GM21737 (cell line): ENCODE measurements around the gene SMIM41.
A peak's percentile ranks its signal among the peaks of the same experiment; 100 is the strongest.

Experiments
- ATAC-seq: cut with Tn5 transposase; IDR thresholded peaks from one replicate; pipeline ENCODE4 v1.9.1; 2021; ENCODE audit warnings: mild to moderate bottlenecking, moderate library complexity; ENCODE audit not compliant: unreplicated experiment

SMIM41 gene

DNA sequence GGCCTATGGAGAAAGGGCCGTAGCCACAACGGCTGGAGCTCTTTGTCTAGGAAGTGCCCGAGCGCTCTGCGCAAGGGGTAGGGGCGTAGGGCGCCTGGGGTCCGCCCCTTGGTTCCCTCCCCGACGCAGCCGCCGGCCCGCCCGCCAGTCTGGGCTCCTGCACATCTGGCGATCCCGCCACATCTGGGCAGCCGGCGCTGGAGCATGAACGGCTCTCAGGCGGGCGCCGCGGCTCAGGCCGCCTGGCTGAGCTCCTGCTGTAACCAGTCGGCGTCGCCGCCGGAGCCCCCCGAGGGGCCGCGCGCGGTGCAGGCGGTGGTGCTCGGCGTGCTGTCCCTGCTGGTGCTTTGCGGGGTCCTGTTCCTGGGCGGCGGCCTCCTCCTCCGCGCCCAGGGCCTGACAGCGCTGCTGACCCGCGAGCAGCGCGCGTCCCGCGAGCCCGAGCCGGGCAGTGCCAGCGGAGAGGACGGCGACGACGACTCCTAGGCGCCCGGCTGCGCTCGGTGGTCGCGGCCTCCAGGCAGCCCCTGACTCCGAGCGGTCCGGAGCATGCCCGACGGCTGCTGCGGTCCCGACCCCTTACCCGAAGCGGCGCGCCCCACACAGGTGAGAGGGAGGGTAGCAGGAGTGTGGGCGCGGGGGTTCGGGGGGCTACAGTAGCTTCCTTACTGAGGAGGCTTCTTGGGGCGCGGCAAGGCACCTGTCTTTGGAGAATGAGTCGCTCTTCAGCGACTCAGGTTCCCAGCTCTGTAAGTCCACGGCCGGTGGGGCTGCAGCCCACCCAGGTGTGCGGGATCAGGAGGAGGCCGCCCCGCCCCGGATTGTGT is at the start of gene SMIM41:
SMIM41 (plus strand) TSS at position 129 of the 827 bp plus-strand sequence; CDS start at position 205, 76 bp downstream.
- no peak for ATAC-seq

DNA sequence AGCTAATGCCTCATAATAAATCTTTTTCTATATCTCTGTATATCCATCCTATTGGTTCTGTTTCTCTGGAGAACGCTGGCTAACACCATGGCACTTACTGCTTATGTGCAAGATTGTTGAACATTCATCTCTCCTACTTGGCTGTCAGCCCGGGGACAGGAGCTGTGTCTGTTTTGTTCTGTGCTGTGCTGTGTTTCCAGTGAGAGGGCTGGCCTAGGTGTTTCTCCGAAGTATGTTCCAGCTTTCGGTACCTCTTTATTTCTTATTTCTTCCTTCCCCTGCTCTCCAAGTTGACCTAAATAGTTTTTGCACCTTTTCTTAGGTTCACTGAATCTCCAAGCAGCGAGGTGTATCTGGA is 47.1 kb upstream of the SMIM41 start:
- no peak for ATAC-seq

DNA sequence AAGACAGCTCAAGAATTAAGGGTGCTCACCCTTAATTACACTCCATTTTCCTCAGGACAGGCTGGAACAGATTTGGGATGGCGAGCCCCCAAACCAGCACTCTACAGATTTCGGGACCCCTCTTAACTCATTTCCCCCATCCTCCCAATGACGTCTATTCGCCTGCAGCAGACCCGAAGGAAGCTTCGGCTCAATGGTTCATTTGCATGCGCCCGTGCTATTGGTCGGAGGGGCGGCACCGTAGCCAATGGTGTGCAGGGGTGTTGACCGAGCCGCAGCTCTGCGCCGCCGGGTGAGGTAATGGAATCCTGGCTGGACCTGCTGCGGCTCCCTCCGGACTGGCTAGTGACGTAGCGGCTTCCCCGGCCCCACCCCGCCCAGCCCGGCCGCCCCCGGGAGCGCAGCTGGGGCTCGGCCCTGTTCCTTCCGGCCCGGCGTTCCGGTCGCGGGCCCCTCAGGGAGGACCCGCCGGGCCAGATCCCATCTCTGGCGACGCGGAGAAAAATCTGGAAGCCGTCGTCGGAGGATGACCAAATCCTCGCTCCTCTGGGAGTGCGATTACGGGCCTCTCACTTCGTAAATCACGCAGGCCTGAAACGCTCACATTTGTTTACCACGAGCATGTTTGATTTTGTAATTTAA is 46.6 kb upstream of the SMIM41 start:
- peak; percentile 88 for ATAC-seq

DNA sequence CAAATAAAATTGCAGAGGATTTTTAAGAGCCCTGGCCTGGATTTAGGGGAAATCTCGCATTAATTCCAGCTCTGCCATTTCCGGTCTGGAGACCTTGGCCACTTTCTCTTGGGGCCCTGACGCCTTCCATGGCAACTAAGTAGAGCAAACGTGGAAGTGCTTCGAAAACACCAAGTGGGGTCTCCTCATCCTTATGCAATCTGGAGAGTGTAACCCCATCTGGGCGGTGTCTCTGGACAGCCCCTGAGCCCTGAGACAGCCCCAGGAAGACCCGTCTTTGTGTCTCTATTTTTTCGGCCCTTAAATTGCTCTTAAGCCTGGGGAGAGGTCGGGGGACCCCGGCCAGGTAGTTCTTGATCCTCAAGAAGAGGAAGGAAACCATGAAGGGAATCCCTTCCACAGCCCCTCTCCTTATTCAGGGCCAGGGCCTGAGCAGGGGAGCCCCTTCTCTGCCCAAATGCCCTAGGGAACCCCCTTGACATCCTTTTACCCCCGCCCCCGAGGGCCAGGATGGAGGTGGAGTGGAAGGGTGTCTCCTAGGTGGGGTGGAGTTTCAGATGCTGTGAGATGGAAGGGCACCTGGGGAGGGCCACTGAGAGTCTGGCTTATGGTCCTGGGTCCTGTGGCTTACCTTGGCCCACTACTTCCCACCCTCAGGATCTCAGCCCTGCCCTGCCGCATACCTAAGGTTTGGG is 45.9 kb upstream of the SMIM41 start:
- no peak for ATAC-seq

DNA sequence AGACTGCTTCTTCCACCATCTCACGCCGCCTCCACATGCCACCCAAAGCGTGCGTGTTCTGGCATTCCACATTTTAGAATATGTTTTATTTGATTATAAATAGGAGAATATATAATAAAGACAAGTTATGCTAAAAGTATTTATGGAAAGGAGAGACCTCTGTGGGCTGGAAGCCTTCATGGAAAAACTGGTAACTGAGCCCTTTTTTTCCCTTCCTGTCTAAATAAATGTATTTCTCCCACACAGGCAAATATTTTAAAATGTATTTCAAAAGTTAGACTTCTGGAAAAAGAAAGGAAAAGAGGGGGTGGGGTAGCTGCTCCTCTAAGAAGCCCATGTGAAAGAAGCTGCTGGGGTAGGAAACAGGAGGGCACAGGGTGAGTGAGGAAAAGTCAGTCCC is 44.3 kb upstream of the SMIM41 start:
- ATAC-seq = no peak

DNA sequence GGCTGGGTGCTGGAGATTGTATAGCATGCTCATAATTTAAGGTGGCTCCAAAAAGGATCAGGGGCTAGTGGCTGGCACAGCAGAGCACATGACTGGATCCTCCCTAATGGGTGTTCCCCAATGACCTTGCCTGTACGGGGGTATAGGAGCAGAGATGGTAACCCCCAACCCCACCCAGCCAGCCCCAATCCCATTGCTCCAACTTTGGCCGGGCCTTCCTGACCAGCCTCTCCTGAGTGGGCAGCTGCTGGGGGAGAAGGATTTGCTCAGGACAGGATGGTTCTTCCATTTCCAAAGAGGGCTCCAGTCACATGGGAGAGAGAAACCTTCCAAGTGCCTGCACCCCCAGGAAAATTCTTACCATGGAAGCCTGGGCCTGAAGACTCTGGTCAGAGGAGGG is 43.6 kb upstream of the SMIM41 start:
- ATAC-seq = no peak

DNA sequence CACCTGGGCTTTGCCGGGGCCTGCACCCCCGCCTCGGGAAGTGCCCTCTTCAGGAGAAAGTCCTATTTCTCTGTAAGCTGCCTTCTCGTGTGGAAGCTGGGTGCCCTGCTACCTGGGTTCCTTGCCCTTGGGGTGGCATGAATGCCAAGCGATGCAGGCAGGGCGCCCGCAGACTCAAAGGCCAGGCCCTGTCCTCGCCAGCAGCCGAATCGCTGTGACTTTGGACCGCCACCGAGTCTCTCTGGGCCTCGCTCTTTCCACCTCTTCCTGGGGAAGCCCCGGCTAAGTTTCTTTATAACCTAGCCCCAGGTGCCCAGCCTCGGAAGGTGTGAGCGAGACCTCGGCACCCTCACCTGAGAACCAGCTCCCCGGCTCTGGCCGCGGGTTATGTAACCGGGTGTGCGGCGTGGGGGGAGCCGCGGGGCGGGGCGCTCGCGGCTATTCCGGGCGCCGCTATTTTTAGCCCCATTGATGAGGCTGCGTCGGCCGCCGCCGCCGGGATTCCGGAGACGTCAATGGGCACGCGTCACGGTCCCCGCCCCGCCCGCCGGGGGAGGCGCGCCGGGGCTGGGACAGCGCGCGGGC is 42.8 kb upstream of the SMIM41 start:
- ATAC-seq = peak; percentile 37

DNA sequence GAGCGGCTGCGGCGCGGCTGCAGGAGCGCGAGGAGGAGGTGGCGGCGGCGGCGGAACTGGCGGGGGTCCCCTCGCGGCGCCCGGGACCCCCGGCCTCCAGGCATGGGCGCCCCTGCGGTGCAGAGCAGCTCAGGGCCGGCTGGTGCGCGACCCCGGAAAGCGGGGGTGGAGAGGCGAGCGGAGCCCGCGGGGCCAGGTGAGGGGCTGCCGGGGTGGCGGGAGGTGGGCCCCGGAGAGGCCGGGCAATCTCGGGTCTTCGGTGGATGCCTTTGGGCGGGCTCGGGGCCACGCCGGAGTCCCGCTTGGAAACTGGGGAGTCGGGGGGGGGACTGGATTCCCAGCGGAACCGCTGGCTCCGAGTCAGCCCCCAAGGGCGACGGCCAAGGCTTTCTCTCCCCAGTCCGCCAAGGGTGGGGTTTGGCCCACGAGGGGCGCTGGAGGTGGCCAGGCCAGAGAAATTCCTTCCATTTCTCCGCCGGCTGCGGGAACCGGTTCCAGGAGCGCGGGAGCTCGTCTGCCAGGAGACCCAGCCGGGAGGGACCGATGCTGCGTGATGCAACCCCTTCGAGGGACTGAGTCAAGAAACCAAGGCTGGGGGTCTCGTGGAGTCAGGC is 42.1 kb upstream of the SMIM41 start:
- ATAC-seq = no peak

DNA sequence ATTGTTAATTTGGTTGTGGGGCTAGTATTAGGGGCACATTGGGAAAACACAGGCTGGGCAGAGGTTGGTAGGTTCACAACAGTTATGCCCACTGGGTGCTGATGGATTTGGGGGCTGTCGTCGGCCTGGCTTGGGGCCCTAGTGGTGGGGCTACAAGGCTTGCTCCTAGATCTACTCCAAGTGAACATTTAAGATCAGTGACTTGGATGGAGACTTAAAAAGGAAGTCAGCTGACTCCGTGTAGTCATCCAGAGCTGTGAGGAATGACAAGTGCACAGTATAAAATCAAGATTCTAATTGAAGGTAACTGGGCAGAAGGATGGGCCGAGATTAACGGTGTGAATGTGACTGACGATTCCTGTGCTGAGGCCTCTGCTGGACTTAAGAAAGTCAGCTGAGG is 41.1 kb upstream of the SMIM41 start:
- no peak for ATAC-seq

DNA sequence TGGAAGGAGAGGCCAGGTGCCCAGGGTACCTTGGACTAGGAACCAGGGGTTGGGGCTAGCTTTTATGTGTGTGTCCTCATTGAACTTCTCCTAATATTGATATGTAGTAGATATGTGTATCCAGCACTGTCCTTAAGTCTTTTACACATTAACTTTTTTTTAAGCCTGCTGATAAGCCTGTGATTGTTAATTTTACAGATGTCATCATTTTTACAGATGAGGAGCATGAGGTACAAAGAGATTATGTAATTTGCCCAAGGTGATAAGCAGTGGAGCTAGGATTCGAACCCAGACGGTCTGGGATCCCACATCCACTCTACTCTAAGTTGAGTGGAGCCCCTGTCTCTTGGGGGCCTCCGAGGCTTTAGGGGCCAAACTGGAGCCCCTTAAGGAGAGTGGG is 38.5 kb upstream of the SMIM41 start:
- no peak for ATAC-seq

DNA sequence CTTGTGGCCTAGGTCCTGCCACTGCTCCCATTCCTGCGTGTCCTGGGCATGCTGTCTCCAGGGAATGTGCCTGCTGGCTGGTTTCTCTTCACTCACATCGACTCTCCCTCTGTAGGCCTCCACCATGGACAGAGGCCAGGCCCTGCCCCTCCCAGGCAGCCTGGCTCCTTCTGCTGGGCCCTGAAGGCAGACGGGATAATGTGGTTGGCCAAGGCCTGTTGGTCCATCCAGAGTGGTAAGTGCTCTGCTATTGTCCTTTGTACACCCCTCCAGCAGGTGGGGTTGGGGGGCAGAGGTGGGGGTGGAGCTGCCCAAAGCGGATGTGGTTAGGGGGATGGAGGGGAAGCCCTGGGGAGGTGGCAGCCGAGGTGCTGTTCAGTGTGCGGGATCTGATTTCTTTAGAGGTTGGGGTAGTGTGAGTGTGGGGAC is 37.8 kb upstream of the SMIM41 start:
- no peak for ATAC-seq

DNA sequence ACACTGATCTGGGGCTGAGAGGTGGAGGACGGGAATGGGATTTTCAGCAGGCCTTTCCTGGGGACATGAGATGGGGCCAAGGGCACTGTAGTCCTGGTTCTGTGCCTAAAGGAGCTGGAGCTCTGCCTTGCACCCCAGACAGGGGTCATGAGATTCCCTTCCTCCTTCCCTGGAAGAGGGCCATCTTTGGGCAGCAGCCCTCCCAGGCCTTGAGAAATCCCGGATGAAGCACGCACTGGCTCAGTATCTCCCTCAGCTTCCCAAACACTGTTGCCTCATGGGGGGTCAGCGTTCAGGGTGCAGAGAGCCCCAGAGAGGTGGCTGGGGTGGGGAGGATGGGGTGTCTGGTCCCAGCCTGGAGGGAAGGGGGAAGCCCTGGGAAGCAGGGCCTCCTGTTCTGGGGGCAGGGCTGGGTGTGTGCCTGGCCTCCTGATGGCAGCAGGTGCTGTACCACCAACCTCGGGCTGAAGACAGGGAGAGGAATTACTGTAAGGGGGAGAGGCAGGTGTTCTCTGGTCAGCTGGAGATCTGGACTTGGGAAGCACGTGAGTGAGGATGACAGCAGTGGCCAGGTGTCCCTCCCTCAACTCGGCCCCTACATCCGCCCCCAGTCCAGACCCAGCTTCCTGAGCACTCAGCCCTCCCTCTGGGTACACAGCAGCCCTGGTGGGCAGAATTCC is 36.7 kb upstream of the SMIM41 start:
- no peak for ATAC-seq

DNA sequence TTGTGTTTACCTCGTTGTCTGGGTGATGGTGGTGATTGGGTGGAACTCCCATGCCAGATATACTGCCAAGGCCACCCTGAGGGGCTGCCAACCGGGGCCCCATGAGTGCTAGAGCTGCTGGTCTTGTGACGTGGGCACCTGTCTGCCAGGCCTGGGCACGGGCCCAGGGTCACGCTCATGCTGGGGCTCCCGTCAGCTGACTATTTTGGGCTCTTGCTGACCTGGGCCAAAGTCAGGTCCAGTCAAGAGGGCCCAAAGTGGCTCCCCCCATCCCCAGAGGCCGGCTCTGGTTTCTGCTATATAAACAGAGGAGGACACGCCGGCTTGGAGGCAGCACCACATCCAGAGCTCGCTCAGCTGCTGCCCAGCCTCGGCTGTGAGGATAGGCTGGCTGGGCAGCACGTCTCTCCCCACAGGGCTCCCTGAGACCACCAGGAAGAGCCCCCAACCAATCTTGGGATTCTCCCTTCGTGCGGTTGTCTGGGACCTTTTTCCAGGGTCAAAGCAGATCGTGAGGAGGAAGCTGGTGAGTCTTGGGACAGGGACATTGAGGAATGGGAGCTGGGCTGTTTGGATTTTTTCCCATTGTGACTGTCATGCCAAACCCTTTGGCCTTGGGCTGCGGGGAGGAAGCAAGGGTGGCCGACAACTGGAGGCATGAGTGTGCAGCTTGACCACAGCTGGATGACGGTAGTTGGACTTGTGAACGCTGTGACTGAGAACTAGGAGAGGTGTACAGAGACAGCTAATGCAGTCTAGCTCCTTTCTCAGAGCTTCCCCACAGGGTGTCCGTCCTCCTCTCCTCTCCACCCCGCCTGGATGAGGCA is 35.9 kb upstream of the SMIM41 start:
- ATAC-seq = no peak

DNA sequence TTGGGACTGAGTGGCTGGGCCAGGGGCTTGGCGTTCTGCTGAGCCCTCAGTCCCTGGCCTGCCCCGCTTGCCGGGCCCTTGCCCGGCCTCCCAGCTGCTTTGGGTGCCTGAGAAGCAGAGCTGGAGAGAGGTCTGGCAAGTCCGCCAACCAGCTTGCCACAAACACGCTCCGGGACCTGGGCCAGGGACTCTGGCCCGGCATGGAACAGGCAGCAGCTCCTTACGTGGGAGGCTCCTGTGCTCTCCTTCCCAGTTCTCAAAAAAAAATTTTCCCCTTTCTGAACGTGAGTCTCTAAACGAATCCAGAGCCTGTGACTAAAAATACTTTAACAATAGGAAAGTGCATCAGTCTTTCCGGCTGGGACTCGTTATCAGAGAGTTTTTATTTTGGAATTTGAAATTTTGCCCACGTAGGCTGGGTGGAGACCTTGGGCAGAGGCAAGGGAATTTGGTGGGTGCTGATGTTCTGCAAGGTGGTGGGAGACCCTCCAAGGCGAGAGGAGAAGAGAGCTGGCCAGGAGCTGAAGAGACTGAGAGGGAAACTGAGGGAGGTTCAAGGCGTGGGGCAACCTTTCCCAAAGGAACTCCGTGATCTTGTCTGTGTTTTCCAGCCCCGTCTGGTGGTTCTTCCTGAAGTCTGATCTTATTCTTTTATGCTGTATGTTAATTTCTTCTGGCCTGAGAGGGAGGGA is 35.1 kb upstream of the SMIM41 start:
- no peak for ATAC-seq

DNA sequence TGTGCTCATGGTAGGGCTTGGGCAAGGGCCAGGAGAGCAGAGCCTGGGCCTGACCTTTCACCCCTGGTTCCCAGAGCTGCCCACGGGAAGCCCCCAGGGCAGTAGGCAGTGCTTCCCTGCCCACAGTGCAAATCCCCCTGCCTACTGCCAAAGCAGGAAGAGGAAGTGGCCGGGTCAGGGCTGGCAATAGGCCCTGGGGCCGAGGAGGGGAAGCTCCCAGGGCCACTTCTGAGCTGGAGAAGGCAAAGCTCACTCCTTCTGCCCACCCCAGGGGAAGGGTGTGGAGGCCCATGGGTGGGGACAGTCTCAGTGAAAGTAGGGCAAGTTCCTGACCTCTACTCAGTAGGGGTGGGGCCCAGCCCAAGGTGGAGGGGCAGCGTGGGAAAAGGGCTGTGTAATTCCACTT is 33.7 kb upstream of the SMIM41 start:
- no peak for ATAC-seq

DNA sequence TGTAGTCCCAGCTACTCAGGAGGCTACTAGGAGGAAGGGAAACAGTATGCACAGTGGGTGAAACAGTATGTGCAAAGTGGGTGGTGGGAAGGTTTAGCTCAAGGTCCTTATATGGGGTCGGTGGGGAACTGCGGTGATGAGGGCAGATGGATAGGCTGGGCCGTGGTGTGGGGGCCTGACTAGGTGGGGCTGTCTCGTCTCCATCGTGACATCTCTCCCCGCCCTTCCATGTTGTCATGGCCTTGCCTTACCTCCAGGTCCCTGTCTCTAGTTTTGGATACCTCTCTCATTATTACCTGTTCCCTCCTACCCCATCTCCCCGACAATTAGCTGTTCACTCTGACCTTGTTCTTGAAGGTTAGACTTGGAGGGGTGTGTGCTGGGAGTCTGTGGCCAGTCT is 32.6 kb upstream of the SMIM41 start:
- ATAC-seq = no peak

DNA sequence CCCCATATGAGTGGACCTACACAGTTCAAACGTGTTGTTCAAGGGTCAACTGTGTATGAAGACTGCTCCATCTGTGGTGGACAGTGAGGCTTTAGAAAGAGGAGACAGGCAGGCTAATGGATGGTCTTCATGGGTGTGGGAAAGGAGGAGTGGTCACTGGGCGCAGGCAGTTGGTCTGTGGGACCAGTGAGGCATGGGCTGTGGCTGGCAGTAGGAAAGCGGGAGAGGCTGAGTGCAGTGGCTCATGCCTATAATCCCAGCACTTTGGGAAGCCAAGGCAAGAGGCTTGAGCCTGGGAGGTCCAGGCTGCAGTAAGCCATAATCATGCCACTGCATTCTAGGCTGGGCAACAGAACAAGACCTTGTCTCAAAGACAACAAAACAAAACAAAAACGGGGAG is 30.2 kb upstream of the SMIM41 start:
- ATAC-seq = no peak

DNA sequence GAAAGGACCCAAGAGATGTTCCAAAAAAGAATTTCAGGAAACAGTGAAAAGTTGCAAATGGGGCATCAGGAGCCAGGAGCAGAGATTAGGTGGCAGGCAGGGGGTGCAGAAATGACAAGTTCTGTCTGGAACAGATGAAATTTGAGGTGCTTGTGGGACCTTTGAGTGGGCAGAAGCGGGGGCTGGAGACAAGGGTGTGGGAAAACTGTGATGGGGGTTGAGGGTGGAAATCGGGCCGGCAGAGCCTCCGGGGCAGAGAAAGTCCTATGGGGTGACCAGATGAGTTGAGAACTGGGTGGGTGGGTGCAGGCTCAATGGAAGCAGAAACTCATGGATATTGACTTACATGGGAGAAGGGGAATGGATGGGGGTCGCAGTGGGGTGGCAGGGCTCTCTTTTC is 29.8 kb upstream of the SMIM41 start:
- no peak for ATAC-seq

DNA sequence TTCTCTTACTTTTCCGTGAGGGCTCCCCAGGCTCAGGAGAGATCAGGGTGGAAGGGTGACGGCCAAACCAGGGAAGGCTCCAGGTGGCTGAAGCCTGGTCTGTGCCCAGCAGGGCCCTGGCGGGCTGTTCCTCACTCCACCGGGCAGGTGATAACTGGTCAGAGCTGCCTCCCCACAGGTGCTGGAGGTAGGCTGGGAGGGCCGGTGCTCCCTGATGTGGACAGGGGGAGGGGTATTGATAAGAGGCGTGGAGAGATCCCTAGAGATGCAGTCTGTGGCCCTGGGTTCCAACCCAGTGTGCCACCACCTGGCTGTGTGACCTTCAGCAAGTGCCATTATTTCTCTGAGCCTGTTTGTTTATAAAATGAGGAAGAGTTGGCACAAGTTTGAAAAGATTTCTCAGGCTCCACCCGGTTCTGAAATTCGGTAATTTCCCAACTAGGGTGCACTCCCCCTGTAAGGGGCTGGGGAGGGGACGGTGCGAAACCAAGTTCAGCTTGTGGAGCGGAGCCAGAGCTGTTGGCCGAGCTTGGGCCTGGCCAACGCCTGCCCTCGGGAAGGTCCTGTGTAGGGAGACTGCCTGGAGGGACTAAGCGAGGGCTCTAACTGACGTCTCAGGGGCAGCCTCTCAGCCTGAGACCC is 29.3 kb upstream of the SMIM41 start:
- peak; percentile 2 for ATAC-seq
